Activated CD4-positive, alpha-beta memory T cell treated with anti-CD3 and anti-CD28 coated beads, Interleukin-2, amount 10 ng/mL, durations not matched to agents 7 days and 5 days (primary cell): Measurements from ENCODE around the gene CST7. TPM values are rescaled to one million over a fixed set of nuclear protein-coding genes. Genes with fewer than 3 reads are reported as not detected.
A peak's percentile ranks its signal among the peaks of the same experiment; 100 is the strongest.

Experiments
- CTCF ChIA-PET: fragments of 350-600 bp; sonication (Branson Sonifier 250); formaldehyde crosslinking; loops from one replicate; lab custom pipeline; 2021; ENCODE audit warnings: antibody characterized with exemption, inconsistent platforms; lab: Charles Lee
- POLR2A ChIA-PET: fragments of 350-600 bp; sonication (Branson Sonifier 250); formaldehyde crosslinking; loops from one replicate; lab custom pipeline; 2021; ENCODE audit warnings: antibody characterized with exemption; lab: Charles Lee
- DNase-seq: peaks from one replicate; pipeline ENCODE4 v3.0.0-alpha.2; 2020
- H3K27ac Mint-ChIP-seq: one replicate; pipeline ENCODE4 v1.8.0; 2021; ENCODE audit warnings: mild to moderate bottlenecking, mixed read lengths
- H3K27me3 Mint-ChIP-seq: one replicate; pipeline ENCODE4 v1.8.0; 2021; ENCODE audit warnings: mixed read lengths
- H3K36me3 Mint-ChIP-seq: one replicate; pipeline ENCODE4 v1.8.0; 2021; ENCODE audit warnings: low read depth, mixed read lengths
- H3K4me1 Mint-ChIP-seq: one replicate; pipeline ENCODE4 v1.8.0; 2021; ENCODE audit warnings: mixed read lengths
- H3K4me3 Mint-ChIP-seq: one replicate; pipeline ENCODE4 v1.8.0; 2021; ENCODE audit warnings: mild to moderate bottlenecking, mixed read lengths
- H3K9me3 Mint-ChIP-seq: one replicate; pipeline ENCODE4 v1.8.0; 2021; ENCODE audit warnings: mixed read lengths
- total RNA-seq, 2 experiments: library from RNA; stranded (reverse); gene quantifications; one replicate each; pipeline ENCODE4 v1.2.3, GENCODE V29; 2021

The CST7 gene
- total RNA-seq, result 100 to 1,000 TPM; 178 to 182 TPM

- peak within 1 kb of the TSS; percentile 89 for H3K4me3 Mint-ChIP-seq
- peaks cover 69% of the 10 kb centered on the region for H3K4me1 Mint-ChIP-seq
- POLR2A ChIA-PET, result interaction anchor here (0.8 to 4.5 kb wide), 9 partner anchors 12 to 115 kb away, joined by 3 to 39 read pairs (median 6); partner anchors contain the start of genes ACSS1 and APMAP
- DNase-seq, result peak; percentile 93
- peaks cover 36% of the 10 kb centered on the region for H3K9me3 Mint-ChIP-seq
- CTCF ChIA-PET, result interaction anchor here (1.1 to 2.8 kb wide), 2 partner anchors 18 to 45 kb away, joined by 3 to 18 read pairs; no protein-coding TSS in a partner anchor
- H3K27me3 Mint-ChIP-seq, result no peaks in the 10 kb centered on the region
- peaks cover 79% of the 10 kb centered on the region for H3K36me3 Mint-ChIP-seq
- H3K27ac Mint-ChIP-seq, result peak within 1 kb of the TSS; percentile 98
These were observed at the start of gene CST7 for GRCh38 chr20:24948939-24949679. Gene CST7 (plus strand): TSS chr20:24949269. CDS start chr20:24949506, 237 bp downstream.

DNA sequence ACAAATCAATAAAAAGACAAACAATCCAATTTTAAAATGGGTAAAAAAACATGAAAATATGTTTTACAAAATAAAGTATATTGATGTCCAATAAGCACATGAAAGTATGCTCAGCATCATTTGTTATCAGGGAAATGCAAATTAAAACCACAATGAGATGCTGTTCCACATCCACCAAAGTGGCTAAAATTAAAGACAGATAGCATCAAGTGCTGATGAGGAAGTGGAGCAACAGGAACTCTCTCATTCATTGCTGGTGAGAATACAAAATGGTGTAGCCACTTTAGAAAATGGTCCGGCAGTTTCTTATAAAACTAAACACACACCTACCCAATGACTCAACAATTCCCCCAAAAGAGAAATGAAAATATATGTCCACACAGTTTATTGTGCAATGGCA lies 42.3 kb upstream of the CST7 start:
- Mint-ChIP-seq H3K27me3 (no peaks in the 10 kb centered on the region), H3K36me3 (no peaks in the 10 kb centered on the region), H3K27ac (no peak overlapping the region), H3K4me1 (no peaks in the 10 kb centered on the region), H3K9me3 (peaks cover 4% of the 10 kb centered on the region), H3K4me3 (no peak overlapping the region)
- no peak for DNase-seq
- ChIA-PET CTCF (no interaction called here), POLR2A (no interaction called here)

DNA sequence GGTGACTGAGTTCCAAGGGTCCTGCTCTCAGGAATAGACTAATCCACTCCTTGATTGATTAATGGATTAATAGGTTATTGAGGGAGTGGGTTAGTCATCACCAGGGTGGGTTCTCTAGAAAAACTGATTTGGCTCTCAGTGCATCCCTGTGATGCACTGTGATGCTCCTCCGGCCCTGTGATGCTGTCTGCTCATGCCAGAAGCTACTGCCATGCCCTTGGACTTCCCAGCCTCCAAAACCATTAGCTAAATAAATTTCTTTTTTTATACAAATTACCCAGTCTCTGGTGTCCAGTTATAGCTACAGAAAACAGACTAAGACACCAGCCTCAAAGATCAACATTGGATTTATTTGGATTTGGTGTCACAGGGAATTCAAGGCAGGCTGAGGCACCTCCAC lies 40.4 kb upstream of the CST7 start:
- H3K27ac Mint-ChIP-seq, result no peak overlapping the region
- no peak for DNase-seq
- H3K4me1 Mint-ChIP-seq, result no peaks in the 10 kb centered on the region
- no peaks in the 10 kb centered on the region for H3K36me3 Mint-ChIP-seq
- CTCF ChIA-PET, result no interaction called here
- POLR2A ChIA-PET, result no interaction called here
- peaks cover 4% of the 10 kb centered on the region for H3K9me3 Mint-ChIP-seq
- H3K27me3 Mint-ChIP-seq, result no peaks in the 10 kb centered on the region
- H3K4me3 Mint-ChIP-seq, result no peak overlapping the region

- DNase-seq, result peak; percentile 5
These were observed 39.8 kb upstream of the CST7 start for GRCh38 chr20:24909086-24909780.

DNA sequence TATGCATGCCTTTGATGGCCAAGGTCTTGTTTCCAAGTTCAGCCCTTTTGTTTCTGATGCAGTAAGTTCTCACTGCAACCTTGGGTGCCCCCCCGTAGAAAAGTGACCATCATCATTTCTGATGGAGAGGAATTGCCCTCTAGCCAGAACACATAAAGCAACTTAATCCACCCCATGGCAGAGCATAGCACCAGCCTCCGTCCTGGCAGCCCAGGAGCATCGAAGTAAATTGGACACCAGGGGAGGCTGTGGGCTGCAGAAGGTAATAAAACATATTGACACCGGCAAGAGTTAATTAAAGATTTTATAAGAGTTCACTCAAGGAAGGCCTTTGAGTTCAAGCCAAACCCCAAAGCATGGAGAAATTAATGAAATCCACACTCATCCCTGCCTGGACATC lies 39.2 kb upstream of the CST7 start:
- ChIA-PET CTCF (no interaction called here), POLR2A (no interaction called here)
- Mint-ChIP-seq H3K27me3 (no peaks in the 10 kb centered on the region), H3K4me3 (no peak overlapping the region), H3K9me3 (peaks cover 4% of the 10 kb centered on the region), H3K4me1 (no peaks in the 10 kb centered on the region), H3K36me3 (no peaks in the 10 kb centered on the region), H3K27ac (no peak overlapping the region)
- DNase-seq, result peak; percentile 4

More at GRCh38 chr20:24909086-24909780, 39.8 kb upstream of the CST7 start:
- Mint-ChIP-seq H3K9me3 (peaks cover 4% of the 10 kb centered on the region), H3K4me1 (no peaks in the 10 kb centered on the region), H3K27me3 (no peaks in the 10 kb centered on the region), H3K27ac (no peak overlapping the region), H3K36me3 (no peaks in the 10 kb centered on the region), H3K4me3 (no peak overlapping the region)
- CTCF ChIA-PET, result no interaction called here
- POLR2A ChIA-PET, result no interaction called here

DNA sequence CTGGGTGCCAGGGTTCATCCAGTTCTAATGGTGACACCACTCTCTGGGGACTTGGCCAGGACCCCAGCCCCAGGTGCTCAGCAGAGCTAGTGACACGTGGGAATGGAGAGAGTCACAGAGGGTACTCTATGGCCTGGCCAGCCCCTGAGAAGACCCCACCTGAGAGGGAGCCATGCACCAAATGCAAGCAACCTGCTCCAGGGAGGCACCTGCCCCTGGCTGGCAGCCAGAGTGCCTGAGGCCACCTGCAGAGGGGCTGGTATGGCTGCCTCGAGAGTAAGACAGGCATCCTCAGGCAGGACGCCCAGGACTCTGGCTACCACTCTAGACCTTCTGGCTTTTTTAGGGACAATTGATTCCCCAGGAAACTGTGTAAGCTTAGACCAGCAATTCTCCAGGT lies 38.6 kb upstream of the CST7 start:
- Mint-ChIP-seq H3K4me1 (no peaks in the 10 kb centered on the region), H3K9me3 (peaks cover 4% of the 10 kb centered on the region), H3K27me3 (no peaks in the 10 kb centered on the region), H3K27ac (no peak overlapping the region), H3K36me3 (no peaks in the 10 kb centered on the region), H3K4me3 (no peak overlapping the region)
- CTCF ChIA-PET, result no interaction called here
- POLR2A ChIA-PET, result no interaction called here
- DNase-seq, result peak; percentile 11

DNA sequence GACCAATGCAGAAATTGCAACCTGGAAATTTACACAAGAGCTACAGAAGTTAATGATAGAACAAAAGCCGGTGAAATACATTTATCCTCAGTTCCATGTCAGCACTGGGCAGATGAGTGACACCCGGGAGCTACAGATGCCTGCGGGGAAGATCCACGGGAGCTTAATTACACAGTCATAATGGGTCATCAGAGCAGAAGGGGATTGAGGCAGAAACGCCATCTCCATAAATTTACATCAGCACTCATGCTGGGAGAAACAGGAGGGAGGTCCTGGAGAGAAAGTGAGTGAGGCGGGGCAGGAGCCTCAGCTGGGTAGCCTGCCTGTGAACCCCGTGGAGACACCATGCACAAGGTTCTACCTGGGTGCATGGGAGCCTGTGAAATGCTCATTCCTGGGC lies 37.6 kb upstream of the CST7 start:
- no peak overlapping the region for H3K4me3 Mint-ChIP-seq
- no peaks in the 10 kb centered on the region for H3K36me3 Mint-ChIP-seq
- ChIA-PET POLR2A (no interaction called here), CTCF (no interaction called here)
- no peak overlapping the region for H3K27ac Mint-ChIP-seq
- no peaks in the 10 kb centered on the region for H3K4me1 Mint-ChIP-seq
- H3K27me3 Mint-ChIP-seq, result no peaks in the 10 kb centered on the region
- peaks cover 4% of the 10 kb centered on the region for H3K9me3 Mint-ChIP-seq
- no peak for DNase-seq

- no peaks in the 10 kb centered on the region for H3K27me3 Mint-ChIP-seq
- H3K4me1 Mint-ChIP-seq, result no peaks in the 10 kb centered on the region
- DNase-seq, result no peak
- no peaks in the 10 kb centered on the region for H3K36me3 Mint-ChIP-seq
- H3K4me3 Mint-ChIP-seq, result no peak overlapping the region
- no peaks in the 10 kb centered on the region for H3K9me3 Mint-ChIP-seq
- CTCF ChIA-PET, result no interaction called here
- H3K27ac Mint-ChIP-seq, result no peak overlapping the region
- POLR2A ChIA-PET, result no interaction called here
These were observed 36.5 kb upstream of the CST7 start for GRCh38 chr20:24912397-24913075.

DNA sequence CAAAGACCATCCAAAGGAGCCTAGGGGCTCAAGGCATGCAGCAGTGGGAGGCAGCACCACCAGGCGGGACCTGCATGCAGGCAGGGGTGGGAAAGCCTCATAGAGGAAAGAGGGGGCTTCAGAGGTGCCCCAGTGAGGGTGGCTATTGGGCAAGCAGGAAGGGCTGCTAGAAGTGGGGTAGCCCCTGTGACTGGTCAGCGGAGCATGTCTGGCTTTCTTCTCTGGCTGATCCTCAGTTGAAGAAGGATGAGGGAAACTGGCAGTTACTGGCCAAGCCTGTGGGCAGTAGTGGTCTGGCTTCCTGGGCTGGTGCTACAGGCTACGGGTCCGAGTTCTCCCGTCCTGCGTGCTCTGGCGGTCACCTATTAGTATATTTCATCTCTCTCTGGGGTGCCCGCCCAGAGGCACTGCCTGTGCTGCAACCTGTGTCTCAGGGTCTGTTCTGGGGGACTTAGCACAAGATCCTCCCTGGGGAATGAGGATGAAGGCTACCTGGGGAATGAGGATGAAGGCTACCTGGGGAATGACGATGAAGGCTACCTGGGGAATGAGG lies 35.9 kb upstream of the CST7 start:
- no peak overlapping the region for H3K27ac Mint-ChIP-seq
- H3K27me3 Mint-ChIP-seq, result no peaks in the 10 kb centered on the region
- POLR2A ChIA-PET, result no interaction called here
- H3K36me3 Mint-ChIP-seq, result no peaks in the 10 kb centered on the region
- peak; percentile 12 for DNase-seq
- H3K4me1 Mint-ChIP-seq, result peaks cover 2% of the 10 kb centered on the region
- CTCF ChIA-PET, result no interaction called here
- no peak overlapping the region for H3K4me3 Mint-ChIP-seq
- no peaks in the 10 kb centered on the region for H3K9me3 Mint-ChIP-seq

GRCh38 chr20:24914388-24915241 lies 34.5 kb upstream of the CST7 start:
- Mint-ChIP-seq H3K9me3 (no peaks in the 10 kb centered on the region), H3K4me3 (no peak overlapping the region), H3K4me1 (peaks cover 7% of the 10 kb centered on the region), H3K36me3 (no peaks in the 10 kb centered on the region), H3K27ac (no peak overlapping the region), H3K27me3 (peaks cover 2% of the 10 kb centered on the region)
- ChIA-PET CTCF (interaction anchor here (1.5 kb wide), 1 partner anchor 79 kb away, joined by 3 read pairs; no protein-coding TSS in a partner anchor), POLR2A (no interaction called here)
- DNase-seq, result peak; percentile 1

DNA sequence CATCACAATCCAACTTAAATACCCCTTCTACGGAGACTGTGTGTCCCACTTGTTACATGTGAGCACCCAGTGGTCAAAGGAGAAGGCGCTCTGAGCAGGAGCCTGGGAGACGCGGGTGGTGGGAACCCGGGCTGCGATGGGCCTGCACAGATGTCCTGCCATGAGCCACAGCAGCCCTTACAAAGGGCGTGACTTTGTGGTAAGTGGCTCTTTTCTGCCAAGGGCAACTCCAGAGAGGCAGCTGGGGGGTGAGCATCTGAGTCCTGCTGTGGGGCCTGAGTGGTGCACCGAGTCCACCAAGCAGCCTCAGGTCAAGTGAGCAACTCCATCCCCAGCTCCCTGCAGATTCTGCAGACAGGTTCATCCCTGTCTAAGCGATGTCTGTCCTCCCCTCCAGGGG lies 33.6 kb upstream of the CST7 start:
- POLR2A ChIA-PET, result no interaction called here
- Mint-ChIP-seq H3K4me3 (no peak overlapping the region), H3K27me3 (peaks cover 7% of the 10 kb centered on the region), H3K36me3 (no peaks in the 10 kb centered on the region), H3K9me3 (no peaks in the 10 kb centered on the region), H3K27ac (no peak overlapping the region), H3K4me1 (peaks cover 12% of the 10 kb centered on the region)
- no peak for DNase-seq
- CTCF ChIA-PET, result interaction anchor here (0.7 to 3.3 kb wide), 3 partner anchors 16 to 78 kb away, joined by 3 to 23 read pairs (median 3); no protein-coding TSS in a partner anchor

DNA sequence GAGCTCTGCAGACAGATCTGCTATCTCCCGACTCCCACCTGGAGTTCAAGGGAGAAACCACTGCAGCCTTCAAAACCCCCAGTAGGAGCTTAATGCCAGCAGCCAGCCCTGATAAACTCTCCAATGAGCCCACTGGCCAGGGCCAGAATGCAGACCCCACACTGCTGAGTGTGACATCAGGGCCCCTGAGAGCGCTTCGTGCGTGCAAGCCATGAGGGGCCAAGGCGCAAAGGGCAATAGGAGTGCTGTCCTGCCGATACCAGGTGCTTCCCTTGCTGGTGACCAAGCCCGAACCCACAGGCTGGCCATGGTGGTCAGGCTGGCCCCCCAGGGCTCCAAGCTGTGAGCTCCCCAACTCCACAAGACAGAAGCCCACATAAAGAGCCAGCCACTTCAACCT lies 33.2 kb upstream of the CST7 start:
- ChIA-PET CTCF (interaction anchor here (0.7 to 3.3 kb wide), 2 partner anchors 16 to 39 kb away, joined by 3 to 23 read pairs; no protein-coding TSS in a partner anchor), POLR2A (no interaction called here)
- Mint-ChIP-seq H3K36me3 (no peaks in the 10 kb centered on the region), H3K9me3 (no peaks in the 10 kb centered on the region), H3K27ac (no peak overlapping the region), H3K4me3 (no peak overlapping the region), H3K4me1 (peaks cover 12% of the 10 kb centered on the region), H3K27me3 (peaks cover 7% of the 10 kb centered on the region)
- DNase-seq, result peak; percentile 7
